Adrenal gland (tissue), 5 donors: Measurements from ENCODE around the gene GPC6.

Source experiments
- CTCF ChIP-seq, 6 experiments: fragments of 450-650 bp in 4 of 6; fragments of 200-600 bp in 2 of 6; sonication (generic) in 1 of 6; IDR thresholded peaks; 1 replicate in 5 of 6; 2 replicates in 1 of 6; pipeline versions ENCODE4 v1.5.1 to v1.8.0; 2016 to 2021; ENCODE audit warnings: antibody characterized with exemption in 6 of 6, mild to moderate bottlenecking in 2 of 6, moderate library complexity in 1 of 6
- POLR2A ChIP-seq, 2 donors: fragments of 450-650 bp; IDR thresholded peaks; one replicate each; pipeline ENCODE4 v1.6.1; 2017; ENCODE audit warnings: antibody characterized with exemption in 2 of 2, mild to moderate bottlenecking in 2 of 2, moderate library complexity in 1 of 2
- donor health status: DM: no; HTN: no; CAD: no.

GRCh38 chr13:94181461-94182107, 955.0 kb downstream of the GPC6 start:
- TF ChIP-seq CTCF (IDR thresholded peaks at IDR 0.05), result no peak
- TF ChIP-seq POLR2A (IDR thresholded peaks at IDR 0.05), result no peak
